GM19467 (cell line): ENCODE data around the gene ADAMTSL3.

Source experiments
- ATAC-seq: cut with Tn5 transposase; IDR thresholded peaks from one replicate; pipeline ENCODE4 v1.9.1; 2021; ENCODE audit warnings: mild to moderate bottlenecking, moderate library complexity; ENCODE audit not compliant: unreplicated experiment

ADAMTSL3 gene

DNA sequence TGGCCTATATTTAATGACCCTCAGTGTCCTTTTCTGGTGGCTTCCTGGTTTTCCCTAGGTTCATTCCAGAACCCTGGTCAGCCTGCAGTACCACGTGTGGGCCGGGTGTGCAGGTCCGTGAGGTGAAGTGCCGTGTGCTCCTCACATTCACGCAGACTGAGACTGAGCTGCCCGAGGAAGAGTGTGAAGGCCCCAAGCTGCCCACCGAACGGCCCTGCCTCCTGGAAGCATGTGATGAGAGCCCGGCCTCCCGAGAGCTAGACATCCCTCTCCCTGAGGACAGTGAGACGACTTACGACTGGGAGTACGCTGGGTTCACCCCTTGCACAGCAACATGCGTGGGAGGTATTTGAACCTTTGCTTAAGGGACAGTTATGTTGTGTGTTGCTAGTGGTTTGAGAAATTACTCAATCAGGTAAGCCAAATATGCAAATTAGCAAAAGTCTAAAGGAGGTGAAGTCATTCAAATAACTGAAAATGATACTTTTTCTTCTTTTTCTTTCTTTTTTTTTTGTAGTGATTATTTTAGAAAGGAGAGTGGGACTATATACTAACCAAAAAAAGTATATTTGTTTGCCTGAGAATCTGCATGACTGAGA is 259.2 kb downstream of the ADAMTSL3 start:
- ATAC-seq: no peak

DNA sequence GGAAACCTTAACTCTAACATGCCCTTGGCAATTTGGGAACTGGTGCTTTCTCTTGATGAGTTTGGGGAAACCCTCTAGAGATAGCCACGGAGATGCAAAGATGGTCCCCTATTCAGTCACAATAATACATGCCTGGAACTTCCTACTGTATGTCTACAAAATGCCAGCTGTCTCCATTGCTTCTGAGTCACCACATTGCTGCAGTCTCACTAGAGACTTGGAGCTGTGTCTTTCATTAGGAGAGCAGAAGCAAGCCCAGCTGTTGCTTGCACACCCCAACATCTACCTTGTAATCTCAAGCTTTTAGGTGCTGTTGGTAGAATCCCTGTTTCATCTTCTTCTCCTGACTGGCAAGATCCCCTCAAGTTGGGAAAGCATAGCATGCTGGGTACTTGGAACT is 261.0 kb downstream of the ADAMTSL3 start:
- no peak for ATAC-seq

DNA sequence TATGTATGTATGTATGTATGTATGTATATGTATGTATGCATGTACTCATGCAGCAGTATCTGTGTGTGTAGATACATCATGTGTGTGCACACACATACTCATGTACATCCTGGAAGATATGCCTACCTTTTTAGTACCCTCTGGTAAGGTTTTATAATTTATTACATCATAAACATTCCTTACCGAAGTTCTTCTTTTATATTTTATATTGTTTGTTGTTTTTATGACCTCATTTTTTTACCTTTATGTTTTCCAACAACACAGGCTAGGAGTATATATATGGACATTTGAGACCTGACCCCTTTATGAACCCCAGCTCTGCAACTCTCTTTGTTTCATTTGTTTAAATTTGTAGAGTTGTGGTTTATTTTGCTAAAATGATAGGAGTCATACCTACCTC is 263.5 kb downstream of the ADAMTSL3 start:
- no peak for ATAC-seq

DNA sequence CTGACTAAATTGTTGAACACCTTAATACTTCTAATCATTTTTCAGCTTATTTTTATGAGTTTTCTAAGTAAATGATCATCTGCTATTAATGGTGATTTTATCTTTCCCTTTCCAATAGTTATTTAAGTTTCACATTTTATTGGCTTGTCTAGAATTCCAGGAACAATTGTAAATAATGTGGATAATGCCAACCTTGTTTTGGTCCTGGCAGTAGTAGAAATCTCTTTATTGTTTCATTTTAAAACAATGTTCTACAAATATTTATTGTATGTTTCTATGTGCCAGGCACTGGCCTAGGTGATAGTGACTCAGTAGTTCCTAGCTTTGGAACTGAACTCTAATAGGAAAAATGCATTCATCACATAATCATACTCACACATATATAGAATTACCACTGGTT is 264.1 kb downstream of the ADAMTSL3 start:
- ATAC-seq: no peak

DNA sequence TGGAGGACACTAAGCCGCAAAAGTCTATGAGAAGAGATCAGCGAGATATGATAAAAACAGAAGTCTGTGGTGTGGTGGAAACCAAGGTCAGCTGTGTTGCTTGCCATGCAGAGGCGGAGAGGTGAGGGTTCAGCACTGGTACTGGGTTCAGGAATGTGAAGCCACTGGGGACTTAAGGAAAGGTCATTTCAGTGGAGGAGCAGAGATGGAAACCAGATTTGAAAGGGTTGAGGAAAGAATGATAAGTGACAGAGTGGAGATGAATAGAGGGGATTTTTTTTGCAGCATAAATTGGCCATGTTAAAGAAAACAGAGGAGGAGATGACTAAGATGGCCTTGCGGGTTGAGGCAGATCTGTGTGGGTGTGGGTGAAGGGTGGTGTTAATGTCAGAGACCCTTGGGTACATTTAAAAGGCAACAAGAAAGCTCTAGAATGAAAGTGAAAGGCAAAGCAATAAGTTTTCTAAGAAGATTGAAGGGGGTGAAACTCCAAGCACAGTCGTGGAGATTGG is 265.5 kb downstream of the ADAMTSL3 start:
- no peak for ATAC-seq

DNA sequence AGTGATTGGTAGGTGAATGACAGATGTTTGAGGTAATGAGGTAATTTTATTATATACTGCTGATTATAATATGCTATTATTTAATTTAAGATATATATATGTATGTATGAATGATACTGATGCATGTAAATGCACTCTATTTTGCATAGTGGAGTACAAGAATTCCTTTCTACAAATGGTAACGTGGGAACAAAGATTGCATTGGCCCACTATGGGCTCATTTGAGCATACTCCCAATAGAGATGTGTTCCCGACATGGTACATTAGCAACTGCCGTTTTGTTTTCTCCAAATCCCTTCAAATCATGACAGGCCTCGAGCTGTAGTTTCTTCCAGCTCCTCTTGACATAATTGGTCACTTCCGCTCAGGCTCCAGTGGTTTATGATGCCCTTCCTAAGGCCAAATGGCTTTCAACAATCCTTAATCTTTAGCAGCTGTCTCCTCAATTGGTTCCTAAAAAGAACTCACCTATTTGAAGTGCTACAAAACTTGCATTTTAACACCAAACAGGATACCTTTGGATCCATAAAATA is 266.1 kb downstream of the ADAMTSL3 start:
- ATAC-seq: no peak

DNA sequence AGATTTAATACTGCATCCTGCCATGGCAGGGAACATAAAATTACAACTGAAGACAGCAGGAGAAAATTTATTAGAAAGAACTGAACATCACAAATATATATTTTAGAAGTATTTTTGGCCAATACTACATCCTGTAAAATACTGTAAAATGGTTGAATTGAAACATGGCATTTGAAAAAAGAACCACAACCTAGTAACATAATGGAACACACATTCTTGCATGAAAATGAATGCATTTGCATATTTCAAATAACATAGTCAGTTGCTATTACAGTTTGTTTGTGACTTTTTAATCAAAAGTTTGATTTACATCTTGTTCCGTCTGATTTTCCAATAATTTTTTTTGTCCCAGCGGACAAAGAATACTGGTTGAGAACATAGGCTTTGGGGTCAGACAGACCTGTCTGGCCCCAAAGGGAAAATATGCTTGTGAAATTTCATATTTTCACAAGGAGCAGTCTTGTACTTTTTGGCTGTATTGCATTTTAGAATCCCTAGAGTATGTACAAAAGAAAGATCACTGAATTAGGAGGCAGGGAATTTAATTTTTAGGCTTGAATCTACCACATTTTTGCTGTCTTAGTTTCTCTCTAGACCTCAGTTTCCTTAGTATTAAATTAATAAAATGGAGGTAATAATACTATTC is 268.8 kb downstream of the ADAMTSL3 start:
- no peak for ATAC-seq

DNA sequence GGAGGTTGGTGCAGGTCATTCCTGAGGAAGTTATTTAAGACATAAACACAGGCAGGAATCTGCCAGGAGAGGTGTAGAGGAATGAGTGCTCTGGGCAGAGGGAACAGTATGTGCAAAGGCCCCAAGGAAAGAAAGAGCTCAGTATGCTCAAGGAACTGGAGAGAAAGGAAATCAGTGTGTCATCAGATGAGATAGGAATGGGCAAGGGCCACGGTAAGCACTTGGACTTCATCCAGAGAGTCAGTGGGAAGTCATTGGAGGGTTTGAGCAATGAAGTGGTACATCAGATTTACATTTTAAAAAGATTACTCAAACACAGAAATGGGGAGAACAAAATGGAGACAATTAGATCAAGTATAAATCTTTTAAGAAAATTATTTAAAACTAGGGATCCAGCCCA is 272.2 kb downstream of the ADAMTSL3 start:
- ATAC-seq: no peak

DNA sequence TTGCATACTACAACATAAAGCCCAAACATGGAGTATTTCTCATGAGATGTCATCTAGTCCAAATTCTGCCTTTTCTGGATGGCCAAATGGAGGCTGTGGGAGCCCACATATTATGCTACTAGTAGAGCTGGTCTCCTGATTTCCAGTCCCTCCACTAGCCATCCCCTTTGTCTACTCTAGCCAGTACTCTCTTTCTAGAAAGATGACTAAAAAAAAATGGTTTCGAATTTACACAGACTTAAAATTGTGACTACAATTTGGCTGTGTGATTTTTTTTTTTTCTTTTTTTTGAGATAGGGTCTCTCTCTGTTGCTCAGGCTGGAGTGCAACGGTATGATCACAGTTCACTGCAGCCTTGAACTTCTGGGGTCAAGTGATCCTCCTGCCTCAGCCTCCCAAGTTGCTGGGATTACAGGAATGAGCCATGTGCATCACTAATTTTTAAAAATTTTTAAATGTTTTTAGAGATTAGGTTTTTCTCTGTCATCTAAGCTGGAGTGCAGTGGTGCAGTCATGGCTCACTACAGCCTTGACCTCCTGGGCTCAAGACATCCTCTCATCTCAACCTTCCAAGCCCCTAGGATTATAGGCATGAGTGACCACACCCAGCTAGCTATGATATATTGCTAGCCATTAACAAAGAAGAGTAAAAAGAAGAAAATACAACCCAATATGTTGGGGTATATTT is 273.9 kb downstream of the ADAMTSL3 start:
- ATAC-seq: peak; percentile 45

DNA sequence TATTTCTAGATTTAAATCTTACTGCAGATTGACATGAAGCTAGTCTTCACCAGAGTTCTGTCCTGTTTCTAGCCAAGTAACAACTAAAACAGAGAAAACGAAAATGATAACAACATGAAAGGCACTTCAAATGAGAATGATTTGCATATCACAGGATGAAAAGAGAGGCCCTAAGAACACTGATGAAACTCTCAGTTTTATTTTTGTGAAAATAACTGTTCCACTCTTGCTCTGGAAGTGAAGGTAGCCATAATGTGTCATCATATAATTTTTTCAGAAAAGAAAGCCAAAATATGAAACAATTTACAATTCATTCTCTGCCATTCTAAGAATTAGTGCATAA is 274.4 kb downstream of the ADAMTSL3 start:
- ATAC-seq: peak; percentile 71

DNA sequence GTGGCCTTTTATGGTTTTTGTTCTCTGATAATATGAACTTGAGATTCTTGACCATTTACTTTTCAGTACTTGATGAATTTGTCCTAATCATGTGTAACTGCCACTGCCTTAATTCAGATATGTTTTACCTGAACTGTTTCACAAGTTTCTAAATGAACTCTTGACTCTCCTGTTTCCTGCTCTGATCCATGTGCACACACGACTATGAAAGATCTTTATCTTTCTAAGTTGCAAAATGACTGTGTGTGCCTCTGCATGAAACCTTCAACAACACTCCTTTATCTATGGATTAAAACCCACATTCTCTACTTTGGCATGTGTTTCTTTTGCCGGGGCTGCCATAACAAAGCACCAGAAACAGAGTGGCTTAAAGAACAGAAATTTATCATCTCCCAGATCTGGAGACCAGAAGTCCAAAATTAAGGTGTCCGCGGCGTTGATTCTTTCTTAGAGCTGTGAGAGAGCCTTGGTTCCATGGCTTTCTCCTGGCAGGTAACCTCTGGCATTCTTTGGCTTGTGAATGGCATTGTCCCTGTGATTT is 275.0 kb downstream of the ADAMTSL3 start:
- no peak for ATAC-seq

DNA sequence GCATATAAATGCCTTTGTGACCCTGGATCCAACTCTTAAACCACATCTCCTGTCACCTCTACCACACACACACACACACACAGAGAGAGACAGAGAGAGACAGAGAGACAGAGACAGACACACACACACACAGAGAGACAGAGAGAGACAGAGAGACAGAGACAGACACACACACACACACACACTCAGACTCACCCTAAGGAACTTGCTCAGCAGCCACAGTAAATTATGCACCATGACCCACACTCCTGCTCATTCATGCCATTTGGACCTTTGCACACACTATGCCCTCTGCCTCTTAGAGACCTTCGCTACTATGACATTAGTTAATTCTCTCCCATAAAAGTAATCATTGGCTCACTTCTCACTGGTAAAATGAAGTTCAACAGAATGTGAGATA is 275.7 kb downstream of the ADAMTSL3 start:
- ATAC-seq: no peak

DNA sequence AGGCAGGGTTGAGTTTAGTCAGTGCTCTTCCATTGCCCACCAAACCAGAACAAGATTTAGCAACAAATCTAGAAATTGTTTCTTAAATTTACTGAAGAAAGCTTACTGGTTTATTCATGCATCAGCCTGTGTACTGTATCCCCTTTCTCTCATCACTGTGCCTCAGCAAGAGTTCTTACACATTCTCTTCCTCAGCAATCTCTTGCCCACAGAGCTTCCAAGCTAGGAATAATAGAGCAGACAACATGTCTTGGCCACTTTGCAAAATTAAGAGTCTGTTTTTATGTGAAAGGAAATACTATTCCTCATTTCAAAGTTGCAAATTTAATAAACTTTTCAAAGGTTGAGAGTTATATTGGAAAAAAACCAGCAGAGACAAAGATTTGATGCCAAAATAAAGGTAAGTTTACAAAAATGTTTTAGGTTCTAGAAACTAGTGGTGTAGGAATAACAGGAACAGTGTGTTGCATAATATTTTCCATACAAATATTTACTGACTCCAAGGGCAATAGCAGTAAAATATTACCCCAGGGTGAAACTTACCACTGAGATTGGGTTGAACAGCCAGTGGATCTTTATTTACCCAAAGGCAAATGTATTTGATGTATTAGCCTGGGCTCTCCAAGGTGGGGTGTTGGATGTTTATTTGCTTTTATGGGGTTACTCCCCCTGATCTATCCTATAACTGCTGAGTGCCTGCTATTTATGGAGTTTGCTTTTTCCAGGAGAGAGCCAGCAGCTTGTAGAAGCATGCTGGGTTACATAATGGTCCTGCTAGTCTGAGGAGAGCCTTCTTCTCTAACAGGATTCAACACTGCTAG is 276.7 kb downstream of the ADAMTSL3 start:
- ATAC-seq: no peak

DNA sequence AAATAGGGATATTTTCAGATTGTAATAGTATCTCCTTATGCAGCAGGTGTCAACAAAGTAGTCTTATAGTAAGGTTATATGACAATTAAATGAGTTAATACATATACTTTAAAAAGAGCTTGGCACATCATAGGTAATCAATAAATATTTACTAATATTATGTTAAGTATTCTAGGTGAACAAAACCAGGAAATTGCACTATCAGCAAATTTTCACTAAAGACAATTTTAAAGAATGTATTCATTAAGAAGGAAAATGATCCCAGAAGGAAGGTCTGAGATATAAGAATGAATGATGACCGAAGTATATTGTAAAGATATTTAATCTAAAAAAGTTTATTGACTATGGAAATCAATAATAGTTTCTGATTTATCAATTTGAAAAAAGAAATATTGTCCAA is 281.9 kb downstream of the ADAMTSL3 start:
- no peak for ATAC-seq

DNA sequence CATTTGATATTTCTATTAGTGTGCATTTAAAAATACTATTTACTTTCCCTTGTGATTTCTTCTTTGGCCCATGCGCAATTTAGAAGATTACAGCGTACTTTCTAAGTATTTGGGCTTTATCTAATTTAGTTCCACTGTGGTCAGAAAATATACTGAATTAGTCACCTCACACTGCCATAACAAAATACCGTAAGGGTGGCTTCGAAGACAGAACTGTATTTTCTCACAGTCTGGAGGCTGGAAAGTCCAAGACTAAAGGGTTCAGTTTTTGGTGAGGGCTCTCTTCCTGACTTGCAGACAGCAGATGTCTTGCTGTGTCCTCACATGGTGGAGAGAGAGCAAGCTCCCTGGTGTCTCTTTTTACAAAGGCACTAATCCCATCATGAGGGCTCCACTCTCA is 286.2 kb downstream of the ADAMTSL3 start:
- ATAC-seq: no peak

DNA sequence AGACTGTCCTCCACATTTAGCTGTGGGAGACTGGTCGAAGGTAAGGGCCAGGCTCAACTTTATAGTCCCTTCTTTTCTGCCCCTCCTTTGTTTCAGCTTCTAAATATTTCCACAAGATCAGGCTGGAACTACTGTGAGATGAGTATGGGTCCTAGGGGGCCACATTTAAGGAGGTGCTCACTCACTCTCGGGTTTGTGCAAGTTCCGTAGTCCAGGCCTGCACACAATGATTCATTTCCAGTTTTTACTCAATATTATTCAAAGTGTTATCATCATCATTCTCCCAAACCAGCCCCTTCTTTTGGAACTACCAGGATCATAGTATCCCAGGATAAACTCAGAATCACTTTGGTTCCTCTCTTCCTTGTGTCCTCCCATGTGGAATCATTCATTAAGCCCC is 289.1 kb downstream of the ADAMTSL3 start:
- ATAC-seq: no peak

DNA sequence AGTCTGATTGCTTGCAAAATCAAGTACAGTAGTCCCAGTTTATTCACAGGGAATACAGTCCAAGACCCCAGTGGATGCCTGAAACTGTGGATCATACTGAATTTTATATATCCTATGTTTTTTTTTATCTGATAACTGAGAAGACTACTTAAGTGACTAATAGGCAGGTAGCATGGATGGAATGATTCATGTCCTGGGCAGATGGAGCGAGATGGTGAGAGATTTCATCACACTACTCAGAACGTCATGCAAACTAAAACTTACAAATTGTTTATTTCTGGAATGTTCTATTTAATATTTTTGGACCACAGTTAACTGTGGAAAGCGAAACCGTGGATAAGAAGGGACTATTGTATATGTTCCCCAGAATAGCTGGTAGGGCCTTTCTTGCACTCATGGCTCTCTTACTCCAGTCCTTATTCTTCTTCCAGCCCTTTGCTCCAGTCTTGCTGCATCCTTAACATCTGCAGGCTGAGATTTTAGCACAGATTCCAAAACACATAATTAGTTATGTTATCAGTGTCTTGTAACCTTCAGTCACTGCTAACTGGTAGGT is 290.0 kb downstream of the ADAMTSL3 start:
- no peak for ATAC-seq

DNA sequence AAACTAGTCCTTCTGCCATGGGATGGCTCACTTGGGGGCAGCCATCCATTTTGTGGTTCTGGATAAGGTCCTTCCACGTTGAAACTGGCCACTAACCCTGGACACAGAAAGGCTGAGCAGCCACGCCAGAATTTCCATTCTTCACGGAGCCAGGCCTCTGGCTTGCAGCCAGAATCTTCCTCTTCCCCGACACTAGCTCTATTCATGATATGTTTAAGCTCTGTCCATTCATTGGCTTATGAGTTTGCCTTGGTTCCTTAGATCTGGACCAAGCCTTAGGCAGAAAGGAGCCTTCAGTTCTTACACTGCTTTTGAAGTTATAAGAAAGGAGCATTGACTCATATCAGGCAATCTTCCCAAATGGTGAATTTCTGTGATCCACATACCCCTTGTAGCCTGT is 293.2 kb downstream of the ADAMTSL3 start:
- no peak for ATAC-seq

DNA sequence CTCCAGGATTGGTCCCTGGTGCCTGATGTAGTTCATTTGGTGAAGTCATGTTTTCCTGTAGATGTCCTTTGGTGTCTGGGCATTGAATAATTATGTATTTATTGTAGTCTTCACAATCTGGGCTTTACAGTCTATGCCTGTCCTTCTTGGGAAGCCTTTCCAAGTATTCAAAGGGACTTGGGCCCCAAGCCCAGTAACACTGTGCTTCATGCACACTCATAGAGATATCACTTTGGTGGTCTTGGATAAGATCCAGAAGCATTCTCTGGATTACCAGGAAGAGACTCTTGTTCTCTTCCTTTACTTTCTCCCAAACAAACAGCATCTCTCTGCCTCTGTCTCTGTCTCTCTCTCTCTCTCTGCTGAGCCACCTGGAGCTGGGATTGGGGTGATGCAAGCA is 300.6 kb downstream of the ADAMTSL3 start:
- no peak for ATAC-seq

DNA sequence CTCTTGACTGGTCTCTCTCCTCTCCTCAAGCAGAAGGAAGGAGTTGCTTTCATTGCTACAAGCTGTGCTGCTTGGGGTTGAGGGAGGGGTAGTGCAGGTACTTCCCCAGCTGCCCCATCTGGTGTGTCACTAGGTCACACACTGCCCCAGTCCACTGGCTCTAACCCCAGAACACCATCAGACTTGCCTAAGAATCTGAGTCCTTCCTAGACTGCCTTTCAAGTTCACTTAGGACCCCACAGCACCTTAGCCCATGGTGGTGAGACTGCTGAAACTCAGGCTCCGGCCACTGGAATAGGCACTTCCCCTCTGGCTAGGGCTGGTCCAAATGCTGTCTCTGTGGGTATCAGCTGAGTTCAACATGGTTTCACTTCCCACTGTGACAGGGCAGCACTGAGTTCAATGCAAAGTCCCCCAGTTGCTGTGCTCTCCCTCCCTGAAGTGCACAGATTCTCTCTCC is 301.9 kb downstream of the ADAMTSL3 start:
- peak; percentile 98 for ATAC-seq

DNA sequence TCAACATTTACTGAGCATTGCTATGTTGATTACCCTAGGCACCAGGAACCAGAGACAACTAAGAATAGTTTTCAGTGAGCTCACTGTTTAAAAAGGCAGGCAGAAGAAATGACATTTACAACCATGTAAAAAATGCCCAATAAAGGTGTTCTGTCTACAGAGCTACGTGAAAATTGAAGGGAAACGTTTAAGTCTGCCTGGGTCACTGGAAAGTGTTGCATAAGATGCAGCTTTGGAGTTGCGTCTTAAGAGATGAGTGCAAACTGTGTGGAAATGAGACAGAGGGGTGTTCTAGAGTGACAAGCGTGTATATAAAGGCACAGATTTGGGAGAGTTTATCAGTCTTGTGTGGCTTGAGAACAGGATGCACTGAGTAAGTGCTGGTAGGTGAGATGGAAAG is 303.0 kb downstream of the ADAMTSL3 start:
- ATAC-seq: no peak
